ENCODE measurements around the gene GMDS. TPM values are rescaled to one million over a fixed set of nuclear protein-coding genes. Genes with fewer than 3 reads are reported as not detected.

The GMDS gene
- total RNA-seq, 1 experiment from 2014 or later = 35.0 TPM

DNA sequence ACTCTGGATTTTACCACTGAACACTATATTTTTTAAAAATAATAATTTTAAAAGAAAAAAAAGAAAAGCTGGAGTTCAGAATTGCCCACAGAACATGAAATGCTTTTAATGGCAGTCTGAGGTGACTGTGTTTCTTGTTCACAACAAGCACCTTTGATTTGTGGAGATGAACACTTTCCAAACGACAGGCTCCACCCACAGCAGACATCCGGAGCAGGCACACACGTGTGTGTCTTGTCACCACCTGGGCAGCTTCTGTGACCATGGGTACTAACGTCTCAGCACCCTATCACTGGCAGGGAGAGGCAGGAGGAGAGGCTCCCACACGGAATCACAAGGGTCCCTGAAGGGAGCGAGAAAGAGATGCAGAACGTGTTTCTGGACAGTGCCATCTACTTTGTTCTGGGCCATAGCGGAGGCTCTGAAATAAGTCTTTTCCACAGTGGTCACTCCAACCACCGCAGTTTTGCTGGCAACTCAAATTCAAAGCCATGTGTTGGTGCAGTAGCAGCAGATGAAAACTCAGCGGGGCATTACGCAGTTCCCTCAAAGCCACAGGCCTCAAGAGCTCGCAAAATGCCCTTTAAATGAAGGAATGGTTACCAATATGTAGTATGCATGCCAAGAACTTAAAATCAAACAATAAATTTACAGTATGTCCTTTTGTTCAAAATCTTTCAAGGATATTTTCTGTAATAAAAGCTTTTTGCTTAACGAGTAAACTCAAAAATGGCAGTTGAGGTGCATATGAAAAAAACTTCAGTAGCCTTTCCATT, 393.5 kb downstream of the GMDS start:
- Mint-ChIP-seq H3K4me3 (no peak overlapping the region), H3K36me3 (peaks cover under 1% of the 10 kb centered on the region), H3K4me1 (peaks cover 24% of the 10 kb centered on the region), H3K27ac (no peak overlapping the region; the same call in 1 of the 2 replicates), H3K9me3 (peaks cover 3% of the 10 kb centered on the region; the same call in 1 of the 2 replicates), H3K27me3 (ENCODE audit: low read depth) (no peaks in the 10 kb centered on the region)
- DNase-seq (ENCODE audit: low spot score) (no peak), ATAC-seq (no peak)
- POLR2A ChIA-PET = no interaction called here
- TF ChIP-seq SMAD3 (CRISPR knock-in tag; IDR thresholded peaks at IDR 0.05; ENCODE audit: borderline replicate concordance) (no peak), JAZF1 (CRISPR knock-in tag; IDR thresholded peaks at IDR 0.05) (no peak), GTF2I (CRISPR knock-in tag; conservative IDR thresholded peaks at IDR 0.05) (no peak), FOXK1 (CRISPR knock-in tag; IDR thresholded peaks at IDR 0.05) (no peak), FOXP1 (CRISPR knock-in tag; IDR thresholded peaks at IDR 0.05; ENCODE audit: borderline replicate concordance) (no peak), PRRX2 (CRISPR knock-in tag; IDR thresholded peaks at IDR 0.05) (no peak)
- TF ChIP-seq, protein P1, sequence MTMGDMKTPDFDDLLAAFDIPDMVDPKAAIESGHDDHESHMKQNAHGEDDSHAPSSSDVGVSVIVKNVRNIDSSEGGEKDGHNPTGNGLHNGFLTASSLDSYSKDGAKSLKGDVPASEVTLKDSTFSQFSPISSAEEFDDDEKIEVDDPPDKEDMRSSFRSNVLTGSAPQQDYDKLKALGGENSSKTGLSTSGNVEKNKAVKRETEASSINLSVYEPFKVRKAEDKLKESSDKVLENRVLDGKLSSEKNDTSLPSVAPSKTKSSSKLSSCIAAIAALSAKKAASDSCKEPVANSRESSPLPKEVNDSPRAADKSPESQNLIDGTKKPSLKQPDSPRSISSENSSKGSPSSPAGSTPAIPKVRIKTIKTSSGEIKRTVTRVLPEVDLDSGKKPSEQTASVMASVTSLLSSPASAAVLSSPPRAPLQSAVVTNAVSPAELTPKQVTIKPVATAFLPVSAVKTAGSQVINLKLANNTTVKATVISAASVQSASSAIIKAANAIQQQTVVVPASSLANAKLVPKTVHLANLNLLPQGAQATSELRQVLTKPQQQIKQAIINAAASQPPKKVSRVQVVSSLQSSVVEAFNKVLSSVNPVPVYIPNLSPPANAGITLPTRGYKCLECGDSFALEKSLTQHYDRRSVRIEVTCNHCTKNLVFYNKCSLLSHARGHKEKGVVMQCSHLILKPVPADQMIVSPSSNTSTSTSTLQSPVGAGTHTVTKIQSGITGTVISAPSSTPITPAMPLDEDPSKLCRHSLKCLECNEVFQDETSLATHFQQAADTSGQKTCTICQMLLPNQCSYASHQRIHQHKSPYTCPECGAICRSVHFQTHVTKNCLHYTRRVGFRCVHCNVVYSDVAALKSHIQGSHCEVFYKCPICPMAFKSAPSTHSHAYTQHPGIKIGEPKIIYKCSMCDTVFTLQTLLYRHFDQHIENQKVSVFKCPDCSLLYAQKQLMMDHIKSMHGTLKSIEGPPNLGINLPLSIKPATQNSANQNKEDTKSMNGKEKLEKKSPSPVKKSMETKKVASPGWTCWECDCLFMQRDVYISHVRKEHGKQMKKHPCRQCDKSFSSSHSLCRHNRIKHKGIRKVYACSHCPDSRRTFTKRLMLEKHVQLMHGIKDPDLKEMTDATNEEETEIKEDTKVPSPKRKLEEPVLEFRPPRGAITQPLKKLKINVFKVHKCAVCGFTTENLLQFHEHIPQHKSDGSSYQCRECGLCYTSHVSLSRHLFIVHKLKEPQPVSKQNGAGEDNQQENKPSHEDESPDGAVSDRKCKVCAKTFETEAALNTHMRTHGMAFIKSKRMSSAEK (CRISPR knock-in tag; IDR thresholded peaks at IDR 0.05; ENCODE audit: borderline replicate concordance) = no peak
- CTCF ChIA-PET = no interaction called here

DNA sequence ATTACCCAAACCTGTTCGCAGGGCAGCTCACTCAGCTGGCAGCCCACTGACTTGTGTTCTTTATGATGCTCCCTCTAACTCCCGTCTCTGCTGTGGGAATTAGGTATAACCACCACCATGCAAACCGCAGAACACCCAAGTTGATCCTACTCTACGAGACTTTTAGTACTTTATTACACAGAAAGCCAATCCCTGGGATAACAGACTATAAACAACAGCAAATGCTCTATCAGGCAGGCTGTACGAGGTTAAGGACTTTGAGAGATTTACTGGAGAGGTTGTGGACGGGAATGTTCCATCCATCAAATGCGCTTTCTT, 394.6 kb downstream of the GMDS start:
- Mint-ChIP-seq H3K27ac (no peak overlapping the region), H3K27me3 (ENCODE audit: low read depth) (no peaks in the 10 kb centered on the region), H3K4me3 (no peak overlapping the region), H3K36me3 (peaks cover 11% of the 10 kb centered on the region), H3K9me3 (peaks cover 14% of the 10 kb centered on the region), H3K4me1 (peaks cover 13% of the 10 kb centered on the region)
- no peak for TF ChIP-seq CREB1 (CRISPR knock-in tag; IDR thresholded peaks at IDR 0.05)
- no peak for TF ChIP-seq SMAD4 (CRISPR knock-in tag; IDR thresholded peaks at IDR 0.05)
- no peak for TF ChIP-seq ZNF423 (CRISPR knock-in tag; IDR thresholded peaks at IDR 0.05)
- TF ChIP-seq NFATC4 (CRISPR knock-in tag; IDR thresholded peaks at IDR 0.05) = no peak
- TF ChIP-seq ATF1 (CRISPR knock-in tag; IDR thresholded peaks at IDR 0.05) = no peak
- no peak for TF ChIP-seq PRDM15 (CRISPR knock-in tag; IDR thresholded peaks at IDR 0.05)
- TF ChIP-seq ZMAT4 (CRISPR knock-in tag; IDR thresholded peaks at IDR 0.05) = no peak
- no peak for TF ChIP-seq ZNF396 (CRISPR knock-in tag; IDR thresholded peaks at IDR 0.05; ENCODE audit: borderline replicate concordance)
- no peak for TF ChIP-seq NR1H2 (CRISPR knock-in tag; IDR thresholded peaks at IDR 0.05)
- TF ChIP-seq, protein P2, sequence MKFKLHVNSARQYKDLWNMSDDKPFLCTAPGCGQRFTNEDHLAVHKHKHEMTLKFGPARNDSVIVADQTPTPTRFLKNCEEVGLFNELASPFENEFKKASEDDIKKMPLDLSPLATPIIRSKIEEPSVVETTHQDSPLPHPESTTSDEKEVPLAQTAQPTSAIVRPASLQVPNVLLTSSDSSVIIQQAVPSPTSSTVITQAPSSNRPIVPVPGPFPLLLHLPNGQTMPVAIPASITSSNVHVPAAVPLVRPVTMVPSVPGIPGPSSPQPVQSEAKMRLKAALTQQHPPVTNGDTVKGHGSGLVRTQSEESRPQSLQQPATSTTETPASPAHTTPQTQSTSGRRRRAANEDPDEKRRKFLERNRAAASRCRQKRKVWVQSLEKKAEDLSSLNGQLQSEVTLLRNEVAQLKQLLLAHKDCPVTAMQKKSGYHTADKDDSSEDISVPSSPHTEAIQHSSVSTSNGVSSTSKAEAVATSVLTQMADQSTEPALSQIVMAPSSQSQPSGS (CRISPR knock-in tag; IDR thresholded peaks at IDR 0.05; ENCODE audit: borderline replicate concordance, low read depth) = no peak
- no peak for TF ChIP-seq TEAD4 (CRISPR knock-in tag; IDR thresholded peaks at IDR 0.05)
- no peak for ATAC-seq
- POLR2A ChIA-PET = no interaction called here
- CTCF ChIA-PET = no interaction called here
- DNase-seq (ENCODE audit: low spot score) = no peak

Data from WTC11 (cell line).